Measurements from ENCODE around the gene MAP9. TPM values are rescaled to one million over a fixed set of nuclear protein-coding genes. Genes with fewer than 3 reads are reported as not detected.

The MAP9 gene
- total RNA-seq, 3 donors from 2014 or later: 8.5 to 11.9 (median 8.8) TPM

DNA sequence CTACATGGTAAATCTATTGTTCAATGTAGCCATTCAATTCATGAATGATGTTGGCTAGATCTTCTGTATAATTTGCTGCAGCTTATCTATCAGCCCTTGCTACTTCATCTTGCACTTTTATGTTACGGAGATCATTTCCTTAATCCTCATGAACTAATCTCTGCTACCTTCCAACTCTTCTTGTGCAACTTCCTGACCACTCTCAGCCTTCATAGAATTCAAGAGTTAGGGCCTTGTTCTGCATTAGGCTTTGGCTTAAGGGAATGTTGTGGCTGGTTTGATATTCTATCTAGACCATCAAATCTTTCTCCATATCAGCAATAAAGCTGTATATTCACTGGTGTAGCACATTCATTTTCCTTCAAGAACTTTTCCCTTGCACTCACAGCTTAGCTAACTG, 36.7 kb upstream of the MAP9 start:
- Histone ChIP-seq H3K27me3 (no peaks in the 10 kb centered on the region), H3K9me3 (no peaks in the 10 kb centered on the region), H3K36me3 (no peaks in the 10 kb centered on the region), H3K27ac (no peak overlapping the region), H3K4me3 (no peak overlapping the region), H3K4me1 (no peaks in the 10 kb centered on the region)
- DNase-seq (ENCODE audit: low spot score in 2 of 2): no peak
- intact Hi-C loops (cut with DNase I; ENCODE audit: low total_unique reads): no loop called here
- no peak for TF ChIP-seq POLR2A (IDR thresholded peaks at IDR 0.05)
- no peak for TF ChIP-seq POLR2AphosphoS5 (IDR thresholded peaks at IDR 0.05)
- TF ChIP-seq, protein P1, sequence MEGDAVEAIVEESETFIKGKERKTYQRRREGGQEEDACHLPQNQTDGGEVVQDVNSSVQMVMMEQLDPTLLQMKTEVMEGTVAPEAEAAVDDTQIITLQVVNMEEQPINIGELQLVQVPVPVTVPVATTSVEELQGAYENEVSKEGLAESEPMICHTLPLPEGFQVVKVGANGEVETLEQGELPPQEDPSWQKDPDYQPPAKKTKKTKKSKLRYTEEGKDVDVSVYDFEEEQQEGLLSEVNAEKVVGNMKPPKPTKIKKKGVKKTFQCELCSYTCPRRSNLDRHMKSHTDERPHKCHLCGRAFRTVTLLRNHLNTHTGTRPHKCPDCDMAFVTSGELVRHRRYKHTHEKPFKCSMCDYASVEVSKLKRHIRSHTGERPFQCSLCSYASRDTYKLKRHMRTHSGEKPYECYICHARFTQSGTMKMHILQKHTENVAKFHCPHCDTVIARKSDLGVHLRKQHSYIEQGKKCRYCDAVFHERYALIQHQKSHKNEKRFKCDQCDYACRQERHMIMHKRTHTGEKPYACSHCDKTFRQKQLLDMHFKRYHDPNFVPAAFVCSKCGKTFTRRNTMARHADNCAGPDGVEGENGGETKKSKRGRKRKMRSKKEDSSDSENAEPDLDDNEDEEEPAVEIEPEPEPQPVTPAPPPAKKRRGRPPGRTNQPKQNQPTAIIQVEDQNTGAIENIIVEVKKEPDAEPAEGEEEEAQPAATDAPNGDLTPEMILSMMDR (IDR thresholded peaks at IDR 0.05): no peak

DNA sequence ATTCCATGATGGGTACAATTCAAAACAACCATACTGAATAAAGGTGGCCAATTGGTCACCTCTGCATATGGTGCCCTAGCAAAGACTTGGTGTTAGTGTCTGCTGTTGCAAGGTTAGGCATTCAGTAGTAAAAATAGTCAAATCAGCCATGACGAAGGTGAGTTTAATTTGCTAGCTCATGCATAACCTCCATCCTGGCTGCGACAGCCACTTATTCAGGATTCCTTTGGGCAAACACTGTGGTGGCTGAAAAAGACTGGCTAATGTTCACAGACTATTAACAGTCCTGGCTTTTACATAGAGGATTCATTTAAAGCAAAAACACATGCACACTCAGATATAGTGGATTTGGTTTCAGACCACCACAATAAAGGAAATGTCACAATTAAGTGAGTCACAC, 34.8 kb upstream of the MAP9 start:
- DNase-seq (ENCODE audit: low spot score in 2 of 2): no peak
- no peaks in the 10 kb centered on the region for H3K9me3 ChIP-seq
- H3K27ac ChIP-seq: no peak overlapping the region
- no peak overlapping the region for H3K4me3 ChIP-seq
- H3K36me3 ChIP-seq: no peaks in the 10 kb centered on the region
- H3K27me3 ChIP-seq: no peaks in the 10 kb centered on the region
- intact Hi-C loops (cut with DNase I; ENCODE audit: low total_unique reads): no loop called here
- no peaks in the 10 kb centered on the region for H3K4me1 ChIP-seq
- TF ChIP-seq, protein P1 (IDR thresholded peaks at IDR 0.05): no peak
- TF ChIP-seq POLR2A (IDR thresholded peaks at IDR 0.05) (no peak), POLR2AphosphoS5 (IDR thresholded peaks at IDR 0.05) (no peak)

DNA sequence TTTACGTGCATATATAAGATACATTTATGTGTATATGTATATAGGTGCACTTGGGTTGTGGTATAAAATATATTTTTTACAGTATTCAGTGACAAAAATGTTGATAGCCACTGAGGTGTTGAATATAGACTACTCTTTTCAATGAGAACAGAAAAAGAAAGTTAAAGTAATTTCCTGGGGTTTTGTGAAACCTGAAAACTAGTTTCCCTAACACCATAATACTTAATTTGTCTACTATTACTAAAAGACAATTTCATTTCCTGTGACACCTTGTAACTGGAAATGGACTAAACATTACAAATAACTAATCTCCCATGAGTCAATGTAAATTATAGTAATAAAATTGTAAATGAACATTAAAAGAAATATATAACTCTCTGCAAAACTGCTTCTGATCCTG, 32.0 kb upstream of the MAP9 start:
- no peaks in the 10 kb centered on the region for H3K36me3 ChIP-seq
- no peak overlapping the region for H3K27ac ChIP-seq
- no peak overlapping the region for H3K4me3 ChIP-seq
- no peaks in the 10 kb centered on the region for H3K4me1 ChIP-seq
- no peaks in the 10 kb centered on the region for H3K27me3 ChIP-seq
- DNase-seq (ENCODE audit: low spot score in 2 of 2): no peak
- no peaks in the 10 kb centered on the region for H3K9me3 ChIP-seq
- intact Hi-C loops (cut with DNase I; ENCODE audit: low total_unique reads): no loop called here
- no peak for TF ChIP-seq POLR2A (IDR thresholded peaks at IDR 0.05)
- TF ChIP-seq, protein P1 (IDR thresholded peaks at IDR 0.05): no peak
- no peak for TF ChIP-seq POLR2AphosphoS5 (IDR thresholded peaks at IDR 0.05)

DNA sequence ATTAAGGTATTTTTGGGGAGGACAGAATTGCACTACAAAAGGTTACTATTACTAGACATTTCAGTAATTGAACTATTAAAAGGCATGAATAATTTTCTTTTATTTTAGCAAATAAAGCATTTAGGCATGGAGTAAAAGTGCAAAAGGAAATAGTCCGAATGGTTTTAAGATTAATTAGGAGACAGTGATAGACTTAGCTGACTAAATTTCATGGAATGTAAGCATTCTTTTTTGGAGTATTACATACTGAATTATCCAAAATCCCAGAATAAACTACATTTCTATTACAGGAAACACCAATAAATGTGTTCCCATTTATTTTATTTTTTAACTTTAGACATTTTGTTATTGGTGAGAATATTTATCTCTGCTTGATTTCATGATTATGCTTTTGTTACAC, 30.7 kb upstream of the MAP9 start:
- intact Hi-C loops (cut with DNase I; ENCODE audit: low total_unique reads): no loop called here
- no peak for DNase-seq (ENCODE audit: low spot score in 2 of 2)

DNA sequence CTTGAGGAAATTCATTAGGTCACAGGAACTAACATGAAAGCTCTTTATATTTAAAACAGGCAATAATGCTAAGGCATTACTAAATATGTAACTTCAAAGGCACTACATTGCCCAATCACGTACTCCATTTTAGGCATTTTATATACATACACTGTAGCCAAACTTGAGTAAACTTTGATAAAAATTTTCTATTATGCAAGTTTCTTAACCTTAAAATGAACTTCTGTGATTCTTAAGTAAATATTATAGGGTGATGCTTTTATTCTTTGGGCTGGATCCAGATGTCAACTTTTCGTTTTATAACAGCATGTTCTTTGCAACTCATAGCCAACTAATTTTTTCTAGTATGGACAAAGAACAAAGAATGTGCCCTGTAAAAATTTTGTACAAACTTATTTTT, 28.3 kb upstream of the MAP9 start:
- Histone ChIP-seq H3K27ac (no peak overlapping the region), H3K9me3 (no peaks in the 10 kb centered on the region), H3K4me1 (no peaks in the 10 kb centered on the region), H3K27me3 (no peaks in the 10 kb centered on the region), H3K36me3 (no peaks in the 10 kb centered on the region), H3K4me3 (no peak overlapping the region)
- no peak for DNase-seq (ENCODE audit: low spot score in 2 of 2)
- no peak for TF ChIP-seq POLR2AphosphoS5 (IDR thresholded peaks at IDR 0.05)
- TF ChIP-seq, protein P1 (IDR thresholded peaks at IDR 0.05): no peak
- TF ChIP-seq POLR2A (IDR thresholded peaks at IDR 0.05): no peak
- intact Hi-C loops (cut with DNase I; ENCODE audit: low total_unique reads): no loop called here

More for the DNA sequence above, 30.7 kb upstream of the MAP9 start:
- H3K9me3 ChIP-seq: no peaks in the 10 kb centered on the region
- TF ChIP-seq, protein P1 (IDR thresholded peaks at IDR 0.05): no peak
- no peak for TF ChIP-seq POLR2A (IDR thresholded peaks at IDR 0.05)
- no peak for TF ChIP-seq POLR2AphosphoS5 (IDR thresholded peaks at IDR 0.05)
- no peak overlapping the region for H3K4me3 ChIP-seq
- H3K27ac ChIP-seq: no peak overlapping the region
- no peaks in the 10 kb centered on the region for H3K4me1 ChIP-seq
- H3K36me3 ChIP-seq: no peaks in the 10 kb centered on the region
- H3K27me3 ChIP-seq: no peaks in the 10 kb centered on the region

All from breast epithelium (tissue), 4 donors.